Activated CD8-positive, alpha-beta T cell treated with anti-CD3 and anti-CD28 coated beads for 36 hours (primary cell): Measurements from ENCODE around the gene FYN. TPM values are rescaled to one million over a fixed set of nuclear protein-coding genes. Genes with fewer than 3 reads are reported as not detected.
A peak's percentile ranks its signal among the peaks of the same experiment; 100 is the strongest.

Experiments used
- ATAC-seq: fragments of 200-7000 bp; cut with Tn5 transposase; one replicate; pipeline ENCODE4 v1.10.0; 2021; ENCODE audit warnings: mild to moderate bottlenecking, moderate library complexity
- CTCF ChIA-PET: fragments of 350-600 bp; sonication (Branson Sonifier 250); formaldehyde crosslinking; loops from one replicate; lab custom pipeline; 2021; ENCODE audit warnings: antibody characterized with exemption; lab: Charles Lee
- POLR2A ChIA-PET: fragments of 350-600 bp; sonication (Branson Sonifier 250); formaldehyde crosslinking; loops from one replicate; lab custom pipeline; 2021; ENCODE audit warnings: antibody characterized with exemption; lab: Charles Lee
- DNase-seq: peaks from one replicate; pipeline ENCODE4 v3.0.0-alpha.2; 2020
- H3K27ac Mint-ChIP-seq: one replicate; pipeline ENCODE4 v1.8.0; 2021; ENCODE audit warnings: mild to moderate bottlenecking, mixed read lengths
- H3K27me3 Mint-ChIP-seq: one replicate; pipeline ENCODE4 v1.8.0; 2021; ENCODE audit warnings: mixed read lengths
- H3K36me3 Mint-ChIP-seq: one replicate; pipeline ENCODE4 v1.8.0; 2021; ENCODE audit warnings: low read depth, mixed read lengths
- H3K4me1 Mint-ChIP-seq: one replicate; pipeline ENCODE4 v1.8.0; 2021; ENCODE audit warnings: low read depth, mixed read lengths
- H3K4me3 Mint-ChIP-seq: one replicate; pipeline ENCODE4 v1.8.0; 2021; ENCODE audit warnings: mild to moderate bottlenecking, moderate library complexity, mixed read lengths
- H3K9me3 Mint-ChIP-seq: one replicate; pipeline ENCODE4 v1.8.0; 2021; ENCODE audit warnings: mixed read lengths
- intact Hi-C: fragments of 100-400 bp; cut with micrococcal nuclease; formaldehyde crosslinking; loops from one replicate; pipeline ENCODE4 v1.10.0; 2022
- total RNA-seq, 2 experiments: library from RNA; stranded (reverse); gene quantifications; one replicate each; pipeline ENCODE4 v1.2.3, GENCODE V29; 2021
- TF ChIP-seq, protein P1 (sequence below): fragments of 200-600 bp; IDR thresholded peaks from one replicate; pipeline ENCODE4 v1.8.0; 2022; ENCODE audit warnings: antibody characterized with exemption, mild to moderate bottlenecking

FYN gene
- total RNA-seq, 2 experiments from 2014 or later: 384 to 386 TPM

DNA sequence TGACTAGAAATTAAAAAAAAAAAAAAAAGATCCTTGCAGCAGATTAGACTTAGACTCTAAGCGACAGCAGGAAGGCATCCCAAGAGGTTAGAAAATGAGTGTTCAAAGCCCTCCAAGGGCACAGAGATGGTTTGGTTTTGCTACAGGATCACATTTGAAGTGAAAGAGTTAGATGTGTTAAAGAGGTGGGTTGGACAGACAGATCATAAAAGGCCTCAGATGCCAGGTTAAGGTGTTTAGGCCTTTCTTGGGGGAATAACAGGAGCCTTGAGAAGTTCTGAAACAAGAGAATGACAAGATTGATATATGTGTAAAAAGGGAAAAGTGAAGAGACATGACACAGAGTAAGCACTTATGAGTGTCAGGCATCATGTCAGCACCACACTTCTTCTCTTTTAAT is 107.5 kb downstream of the FYN start:
- POLR2A ChIA-PET: interaction anchor here (1.2 to 2.1 kb wide), 6 partner anchors 9 to 106 kb away, joined by 3 to 12 read pairs (median 4); no protein-coding TSS in a partner anchor
- Mint-ChIP-seq H3K4me1 (peaks cover 96% of the 10 kb centered on the region), H3K27ac (peak overlapping the region; percentile 99), H3K9me3 (peaks cover 4% of the 10 kb centered on the region), H3K36me3 (peaks cover 86% of the 10 kb centered on the region), H3K27me3 (no peaks in the 10 kb centered on the region), H3K4me3 (peak overlapping the region; percentile 62)
- DNase-seq (no peak), ATAC-seq (peak; percentile 6)
- CTCF ChIA-PET: no interaction called here
- TF ChIP-seq, protein P1, sequence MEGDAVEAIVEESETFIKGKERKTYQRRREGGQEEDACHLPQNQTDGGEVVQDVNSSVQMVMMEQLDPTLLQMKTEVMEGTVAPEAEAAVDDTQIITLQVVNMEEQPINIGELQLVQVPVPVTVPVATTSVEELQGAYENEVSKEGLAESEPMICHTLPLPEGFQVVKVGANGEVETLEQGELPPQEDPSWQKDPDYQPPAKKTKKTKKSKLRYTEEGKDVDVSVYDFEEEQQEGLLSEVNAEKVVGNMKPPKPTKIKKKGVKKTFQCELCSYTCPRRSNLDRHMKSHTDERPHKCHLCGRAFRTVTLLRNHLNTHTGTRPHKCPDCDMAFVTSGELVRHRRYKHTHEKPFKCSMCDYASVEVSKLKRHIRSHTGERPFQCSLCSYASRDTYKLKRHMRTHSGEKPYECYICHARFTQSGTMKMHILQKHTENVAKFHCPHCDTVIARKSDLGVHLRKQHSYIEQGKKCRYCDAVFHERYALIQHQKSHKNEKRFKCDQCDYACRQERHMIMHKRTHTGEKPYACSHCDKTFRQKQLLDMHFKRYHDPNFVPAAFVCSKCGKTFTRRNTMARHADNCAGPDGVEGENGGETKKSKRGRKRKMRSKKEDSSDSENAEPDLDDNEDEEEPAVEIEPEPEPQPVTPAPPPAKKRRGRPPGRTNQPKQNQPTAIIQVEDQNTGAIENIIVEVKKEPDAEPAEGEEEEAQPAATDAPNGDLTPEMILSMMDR: no peak
- intact Hi-C loops: no loop called here

DNA sequence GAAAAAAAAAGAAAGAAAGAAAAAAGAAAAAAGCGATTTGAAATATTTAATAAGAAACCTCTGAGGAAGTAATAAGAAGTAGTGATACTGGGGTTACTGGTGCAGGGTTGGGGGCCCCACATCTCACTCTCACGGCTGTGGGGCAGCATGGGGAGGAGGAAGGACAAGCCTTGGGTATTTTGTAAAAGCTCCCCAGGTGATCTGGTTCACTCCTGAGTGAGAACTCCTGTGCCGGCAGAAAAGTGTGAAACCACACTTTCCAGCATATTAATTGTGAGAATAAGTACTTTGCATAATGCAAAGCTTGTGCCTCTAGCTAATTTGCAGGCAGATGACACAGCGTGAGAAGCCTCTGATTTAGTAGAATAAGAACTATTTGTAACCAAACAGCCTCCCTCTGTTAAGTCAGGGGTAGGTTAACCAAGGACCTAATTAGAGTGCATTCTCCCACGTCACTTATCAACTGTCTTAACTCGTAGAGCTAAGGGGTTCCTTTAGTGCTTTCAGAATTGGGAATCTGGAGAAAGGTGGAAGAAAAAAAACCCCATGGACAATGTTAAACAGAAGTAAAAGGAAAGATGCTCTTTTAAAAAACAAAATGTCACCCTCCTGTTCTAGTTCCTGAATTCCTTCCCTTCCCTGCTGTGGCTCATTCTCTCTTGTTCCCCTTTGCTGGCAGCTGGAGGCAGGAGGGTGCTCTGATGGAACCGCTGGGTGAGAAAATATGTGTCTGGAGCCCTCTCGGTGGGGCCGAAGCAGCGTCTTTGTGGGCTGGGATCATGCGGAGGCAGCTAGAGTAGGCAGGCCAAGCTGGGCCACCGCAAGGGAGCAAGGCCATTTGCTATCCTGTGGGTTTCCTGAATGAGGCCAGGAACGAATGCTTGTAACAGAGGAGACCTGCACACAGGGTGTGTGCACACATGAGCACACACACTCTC is 108.7 kb downstream of the FYN start:
- DNase-seq (peak; percentile 81), ATAC-seq (peak; percentile 56)
- TF ChIP-seq, protein P1: no peak
- ChIA-PET POLR2A (interaction anchor here (0.8 to 4.5 kb wide), 17 partner anchors 9 to 107 kb away, joined by 3 to 35 read pairs (median 5); no protein-coding TSS in a partner anchor), CTCF (interaction anchor here (0.7 to 4.1 kb wide), 17 partner anchors 12 to 277 kb away, joined by 3 to 26 read pairs (median 6); no protein-coding TSS in a partner anchor)
- intact Hi-C loops: loop anchor here (5.0 kb wide), 3 partner anchors 52 to 278 kb away; partner anchors contain the start of gene FYN
- peak overlapping the region; percentile 99 for H3K27ac Mint-ChIP-seq
- H3K4me1 Mint-ChIP-seq: peaks cover 98% of the 10 kb centered on the region
- H3K27me3 Mint-ChIP-seq: no peaks in the 10 kb centered on the region
- peak overlapping the region; percentile 62 for H3K4me3 Mint-ChIP-seq
- peaks cover 88% of the 10 kb centered on the region for H3K36me3 Mint-ChIP-seq
- no peaks in the 10 kb centered on the region for H3K9me3 Mint-ChIP-seq

DNA sequence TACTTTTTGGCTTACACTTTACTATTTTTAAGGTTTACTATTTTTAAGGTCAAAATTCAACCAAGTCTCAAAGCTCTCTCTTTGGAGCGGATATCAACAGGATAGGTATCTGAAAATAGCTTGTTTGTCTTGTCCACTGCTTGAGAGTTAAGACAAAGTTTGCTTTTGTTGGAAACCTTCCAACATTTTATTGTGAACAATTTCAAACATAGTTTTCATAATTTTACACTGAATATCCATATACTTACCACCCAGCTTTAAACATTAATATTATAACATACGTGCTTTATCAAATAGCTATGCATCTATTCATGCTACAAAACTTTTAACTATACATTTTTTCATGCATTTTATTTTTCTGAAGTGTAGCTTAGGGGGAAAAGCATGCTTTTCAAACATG is 109.9 kb downstream of the FYN start:
- H3K27me3 Mint-ChIP-seq: no peaks in the 10 kb centered on the region
- intact Hi-C loops: loop anchor here (5.0 kb wide), 3 partner anchors 51 to 279 kb away; partner anchors contain the start of gene FYN
- H3K4me3 Mint-ChIP-seq: peak overlapping the region; percentile 51
- H3K9me3 Mint-ChIP-seq: no peaks in the 10 kb centered on the region
- TF ChIP-seq, protein P1: no peak
- H3K27ac Mint-ChIP-seq: peak overlapping the region; percentile 99
- ChIA-PET CTCF (interaction anchor here (0.7 to 4.1 kb wide), 18 partner anchors 9 to 279 kb away, joined by 3 to 26 read pairs (median 5); partner anchors contain the start of gene FYN), POLR2A (interaction anchor here (0.6 to 4.5 kb wide), 14 partner anchors 10 to 226 kb away, joined by 3 to 35 read pairs (median 5); no protein-coding TSS in a partner anchor)
- H3K4me1 Mint-ChIP-seq: peaks cover 98% of the 10 kb centered on the region
- no peak for ATAC-seq
- no peak for DNase-seq
- H3K36me3 Mint-ChIP-seq: peaks cover 88% of the 10 kb centered on the region

DNA sequence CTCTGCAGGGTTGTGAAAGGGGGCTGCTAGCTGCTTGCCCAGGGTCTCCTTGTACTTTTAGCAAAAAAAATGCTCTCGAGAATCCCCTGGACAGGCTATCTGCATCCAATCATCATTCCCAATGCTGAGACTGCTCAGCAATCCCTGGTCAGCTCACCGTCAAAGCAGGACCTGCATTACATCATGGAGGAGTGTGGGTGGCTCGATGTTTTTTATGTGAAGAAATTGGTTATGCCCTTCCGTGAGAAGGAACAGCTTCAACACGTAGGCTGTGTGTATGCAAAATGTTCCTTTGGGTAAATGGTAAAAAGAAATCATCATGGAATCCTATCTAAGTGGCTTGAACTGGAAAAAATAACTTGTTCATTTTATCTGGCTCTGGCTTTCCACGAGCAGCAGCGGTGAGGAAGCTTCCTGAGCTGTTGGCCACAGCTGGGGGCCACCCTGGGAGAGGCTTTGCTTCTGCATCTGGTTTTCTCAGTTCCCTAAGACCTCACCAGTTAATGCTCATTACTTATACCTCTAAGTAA is 111.4 kb downstream of the FYN start:
- POLR2A ChIA-PET: interaction anchor here (0.7 to 4.5 kb wide), 15 partner anchors 9 to 112 kb away, joined by 3 to 35 read pairs (median 5); partner anchors contain the start of gene FYN
- DNase-seq (peak; percentile 74), ATAC-seq (no peak)
- intact Hi-C loops: loop anchor here (2.0 to 5.0 kb wide), 4 partner anchors 43 to 280 kb away; partner anchors contain the start of gene FYN
- CTCF ChIA-PET: interaction anchor here (1.0 to 4.1 kb wide), 12 partner anchors 8 to 283 kb away, joined by 3 to 26 read pairs (median 4); no protein-coding TSS in a partner anchor
- TF ChIP-seq, protein P1: no peak
- no peaks in the 10 kb centered on the region for H3K27me3 Mint-ChIP-seq
- H3K36me3 Mint-ChIP-seq: peaks cover 88% of the 10 kb centered on the region
- peak overlapping the region; percentile 99 for H3K27ac Mint-ChIP-seq
- H3K4me1 Mint-ChIP-seq: peaks cover 95% of the 10 kb centered on the region
- no peaks in the 10 kb centered on the region for H3K9me3 Mint-ChIP-seq
- peak overlapping the region; percentile 77 for H3K4me3 Mint-ChIP-seq
